Inflammatory macrophage treated with lipopolysaccharide for 4 hours (primary cell): ENCODE data around the gene TRERF1.

Experiments
- DNase-seq: peaks from one replicate; pipeline ENCODE4 v3.0.0-alpha.2; 2020

TRERF1 gene

DNA sequence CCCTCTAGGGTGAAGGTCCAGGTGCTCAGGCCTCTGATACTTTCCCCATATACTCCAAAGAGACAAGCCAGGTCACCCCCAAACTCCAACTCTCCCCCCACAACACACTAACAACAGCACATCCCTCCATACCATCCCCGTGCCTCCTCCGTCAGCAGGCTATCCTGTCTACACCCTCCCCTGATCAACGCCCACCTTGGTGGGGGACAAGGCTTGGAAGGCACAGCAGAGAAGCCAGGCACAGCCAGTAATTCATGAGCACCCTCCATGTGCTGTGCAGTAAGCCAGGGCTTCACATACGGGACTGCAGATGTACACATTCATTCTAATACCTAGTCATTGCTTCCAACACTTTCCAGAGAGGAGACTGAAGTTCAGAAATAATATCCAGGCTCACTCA is 57.6 kb downstream of the TRERF1 start:
- no peak for DNase-seq

DNA sequence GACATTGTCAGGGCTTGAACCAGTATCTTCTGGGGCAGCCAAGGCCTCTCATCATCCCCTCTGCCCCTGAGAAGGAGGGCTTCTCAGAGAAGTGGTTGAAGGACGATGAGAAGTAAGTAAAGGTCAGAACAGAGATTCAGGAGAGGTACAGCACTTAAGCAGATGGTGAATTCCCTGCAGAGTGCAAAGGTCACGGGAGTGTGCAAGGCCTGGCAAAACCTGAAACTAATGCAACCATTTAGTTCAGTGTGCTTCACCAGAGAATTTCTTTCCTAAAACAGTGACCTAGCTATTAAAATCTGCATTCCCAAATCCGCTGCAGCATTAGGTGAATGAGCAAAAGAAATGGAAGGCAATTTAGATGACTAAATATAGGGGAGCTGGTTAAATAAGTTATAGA is 58.4 kb downstream of the TRERF1 start:
- no peak for DNase-seq

DNA sequence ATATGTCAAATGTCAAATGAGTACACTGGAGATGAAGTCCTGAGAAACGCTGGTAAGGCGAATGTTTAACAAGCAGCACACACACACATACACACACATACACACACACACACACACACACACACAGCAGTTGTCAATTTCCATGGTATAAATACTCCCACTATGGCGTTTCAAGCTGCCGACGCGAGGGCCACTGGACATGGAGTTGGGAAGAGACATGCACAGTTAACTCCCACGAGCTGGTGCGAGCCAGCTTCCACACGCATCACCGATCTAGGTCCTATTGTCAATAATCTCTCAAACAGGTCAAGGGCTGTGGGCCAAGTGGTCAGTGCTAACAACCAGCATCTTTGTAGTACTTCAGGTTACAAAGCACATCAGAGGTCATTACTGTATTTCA is 58.9 kb downstream of the TRERF1 start:
- DNase-seq, result no peak

DNA sequence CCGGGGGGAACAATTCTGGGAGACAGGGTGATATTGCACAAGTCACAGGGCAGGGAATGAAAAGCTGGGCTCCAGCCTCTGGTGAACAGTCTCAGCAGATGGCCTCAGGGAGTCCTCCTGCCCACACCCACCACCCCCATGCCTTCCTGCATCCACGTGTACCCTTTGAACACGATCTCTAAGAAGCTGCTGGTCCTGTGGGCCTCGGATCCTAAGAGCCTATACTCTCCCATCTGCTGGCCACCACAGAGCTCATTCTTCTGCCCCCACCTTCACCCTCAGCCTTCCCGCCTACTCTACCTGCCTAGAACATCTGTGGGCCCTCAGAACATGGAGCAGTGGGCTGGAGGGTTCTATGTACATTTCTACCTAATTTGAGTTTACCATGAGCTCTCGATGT is 60.3 kb downstream of the TRERF1 start:
- no peak for DNase-seq

DNA sequence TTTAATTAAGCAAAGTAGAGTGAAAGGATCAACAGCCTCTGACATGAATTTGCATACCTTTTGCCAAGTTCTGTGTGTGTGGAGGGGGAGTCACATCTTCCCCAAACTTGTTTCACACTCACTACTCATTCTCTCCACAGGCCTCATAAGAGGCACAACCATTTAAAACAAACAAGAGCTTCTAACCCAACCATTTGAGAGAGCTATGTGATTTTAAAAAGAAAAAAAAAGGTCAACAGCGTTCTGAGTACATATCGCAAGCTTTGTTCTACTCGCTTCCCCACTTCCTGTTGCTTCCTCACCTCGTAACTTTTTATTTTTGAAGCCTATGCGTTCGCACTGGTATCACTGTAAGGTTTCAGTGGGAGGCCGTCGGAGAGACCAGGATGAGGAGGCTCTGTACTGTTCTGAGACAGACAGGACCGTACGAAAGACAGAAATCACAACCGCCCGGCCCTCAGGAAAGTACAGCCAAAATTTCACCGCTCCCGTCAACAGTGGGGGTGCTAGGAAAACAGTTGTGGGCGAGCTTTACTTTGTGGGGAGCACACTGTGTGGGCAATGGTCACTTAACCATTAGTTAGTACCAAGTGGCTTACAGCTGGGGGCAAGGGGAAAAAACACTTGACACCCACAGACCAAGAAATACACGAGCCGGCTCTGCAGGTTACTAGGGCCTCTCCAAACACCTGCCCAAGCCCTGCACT is 61.3 kb downstream of the TRERF1 start:
- no peak for DNase-seq

DNA sequence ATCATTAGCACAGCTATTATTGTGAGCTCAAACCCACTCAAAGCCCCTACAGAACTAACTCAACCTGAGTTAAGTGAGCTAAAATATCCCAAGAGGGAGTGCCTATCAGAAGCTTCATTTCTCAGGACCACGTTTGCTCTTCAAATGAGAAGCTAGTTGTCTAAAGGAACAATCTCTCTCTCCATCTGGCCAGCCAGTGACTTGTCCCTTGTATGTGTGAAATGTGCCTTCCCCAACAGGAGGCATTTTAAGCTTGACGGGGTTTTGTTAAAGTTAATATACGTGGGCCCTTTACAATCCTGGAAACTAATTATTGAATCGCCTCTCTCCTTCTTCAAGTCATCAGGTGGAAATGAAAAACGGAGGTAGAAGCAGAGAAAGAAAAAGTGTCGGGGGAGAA is 62.0 kb downstream of the TRERF1 start:
- DNase-seq, result no peak

DNA sequence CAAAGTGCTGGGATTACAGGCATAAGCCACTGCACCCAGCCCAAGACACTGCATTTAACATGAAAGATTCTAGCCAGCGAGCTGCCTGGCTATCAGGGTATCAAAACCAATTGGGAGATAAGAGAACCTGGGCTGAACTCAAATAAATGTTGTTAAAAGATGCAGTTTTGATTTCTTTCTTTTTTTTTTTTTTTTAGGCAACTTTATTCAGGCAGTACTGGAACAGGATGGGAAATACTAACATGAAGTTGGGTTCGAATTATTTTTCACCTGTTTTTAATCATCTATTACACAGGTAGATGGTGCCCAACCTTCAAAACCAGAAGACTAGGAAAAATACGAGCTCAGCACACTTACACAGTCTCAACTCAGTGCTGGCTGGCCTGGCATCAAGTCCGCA is 63.7 kb downstream of the TRERF1 start:
- no peak for DNase-seq

DNA sequence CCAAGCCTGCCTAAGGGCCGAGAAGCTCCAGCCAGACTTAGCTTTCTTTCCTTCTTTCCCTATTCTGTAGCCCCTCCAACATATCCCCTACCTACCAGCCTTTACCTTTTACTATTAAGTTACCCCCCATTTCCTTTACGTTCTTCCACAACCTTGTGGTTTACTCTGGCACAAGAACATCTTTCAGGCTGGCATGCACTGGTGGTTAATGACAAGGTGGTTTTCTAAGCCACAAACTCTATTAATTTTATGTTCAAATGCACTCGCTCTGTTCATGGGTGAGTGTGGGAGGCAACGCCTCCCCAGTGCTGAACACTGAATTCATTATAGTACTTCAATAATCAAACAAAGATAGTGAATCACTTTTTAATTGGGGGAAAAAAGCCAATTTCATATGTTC is 64.4 kb downstream of the TRERF1 start:
- no peak for DNase-seq

DNA sequence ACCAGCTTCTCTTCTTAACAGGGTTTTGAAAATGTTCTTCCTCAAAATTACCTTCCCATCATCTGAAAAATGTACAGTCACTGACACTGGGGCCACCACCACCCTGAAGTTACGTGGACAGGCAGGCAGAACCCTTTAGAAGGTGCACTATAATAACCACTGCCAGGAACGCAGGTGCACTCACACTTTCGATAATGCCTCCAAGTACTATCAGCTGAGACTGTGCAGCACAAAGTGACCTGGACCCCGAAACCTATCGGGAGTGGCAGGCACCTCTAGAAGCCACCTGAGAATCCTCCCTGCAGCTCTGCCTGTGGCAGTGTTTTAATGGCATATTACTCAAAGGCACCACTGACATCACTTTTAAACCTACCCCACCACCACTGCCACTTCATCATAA is 66.4 kb downstream of the TRERF1 start:
- no peak for DNase-seq

DNA sequence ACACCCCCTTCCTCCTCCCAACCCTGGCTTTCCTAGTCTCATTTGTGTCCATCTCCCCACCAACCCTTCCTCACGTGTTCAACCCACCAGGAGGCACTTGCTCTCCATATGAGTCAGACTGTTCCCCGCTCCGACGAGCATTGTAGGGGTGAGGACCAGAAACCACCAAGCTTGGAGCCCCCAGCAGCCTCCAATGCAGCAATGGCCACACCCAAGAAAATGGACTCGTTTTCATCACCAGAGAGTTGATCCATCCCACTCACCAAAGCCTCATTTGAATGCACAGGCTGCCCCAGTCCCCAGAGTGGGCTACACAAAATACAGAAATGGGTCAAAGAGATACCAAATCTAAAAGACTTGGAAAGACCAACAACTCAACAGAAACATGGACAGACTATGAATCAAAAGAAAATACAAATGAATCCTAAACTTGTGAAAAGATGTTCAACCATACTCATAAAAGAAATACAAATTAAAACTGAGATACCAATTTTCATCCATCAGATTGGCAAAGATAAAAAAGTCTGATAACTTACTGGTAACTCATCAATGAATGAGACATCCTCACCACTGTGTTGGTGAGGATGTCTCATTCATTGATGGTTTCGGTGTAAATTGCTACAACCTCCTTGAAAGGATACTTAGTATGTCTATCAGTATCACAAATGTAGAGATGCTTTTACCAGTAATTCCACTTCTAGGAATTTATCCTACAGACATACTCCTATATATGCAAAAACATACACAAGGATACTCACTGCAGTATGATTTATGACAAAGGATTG is 68.1 kb downstream of the TRERF1 start:
- no peak for DNase-seq

DNA sequence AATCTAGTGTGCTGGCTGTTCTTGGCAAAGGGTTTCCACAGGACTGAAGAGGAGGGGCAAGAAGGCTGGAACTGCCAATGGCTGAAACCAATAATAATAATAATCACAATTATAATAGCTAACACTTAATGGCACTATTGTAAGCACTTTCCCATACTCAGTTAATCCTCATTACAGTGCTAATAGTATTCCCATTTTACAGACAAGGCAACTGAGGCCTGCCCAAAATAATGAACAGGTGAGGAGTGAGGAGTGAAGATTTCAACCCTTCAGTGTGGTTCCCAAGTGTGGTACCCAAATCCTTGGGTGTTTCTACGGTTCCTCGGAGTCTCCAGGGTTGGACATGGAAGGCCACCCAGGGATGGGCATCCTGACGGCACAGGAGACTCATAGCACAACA is 69.9 kb downstream of the TRERF1 start:
- no peak for DNase-seq

DNA sequence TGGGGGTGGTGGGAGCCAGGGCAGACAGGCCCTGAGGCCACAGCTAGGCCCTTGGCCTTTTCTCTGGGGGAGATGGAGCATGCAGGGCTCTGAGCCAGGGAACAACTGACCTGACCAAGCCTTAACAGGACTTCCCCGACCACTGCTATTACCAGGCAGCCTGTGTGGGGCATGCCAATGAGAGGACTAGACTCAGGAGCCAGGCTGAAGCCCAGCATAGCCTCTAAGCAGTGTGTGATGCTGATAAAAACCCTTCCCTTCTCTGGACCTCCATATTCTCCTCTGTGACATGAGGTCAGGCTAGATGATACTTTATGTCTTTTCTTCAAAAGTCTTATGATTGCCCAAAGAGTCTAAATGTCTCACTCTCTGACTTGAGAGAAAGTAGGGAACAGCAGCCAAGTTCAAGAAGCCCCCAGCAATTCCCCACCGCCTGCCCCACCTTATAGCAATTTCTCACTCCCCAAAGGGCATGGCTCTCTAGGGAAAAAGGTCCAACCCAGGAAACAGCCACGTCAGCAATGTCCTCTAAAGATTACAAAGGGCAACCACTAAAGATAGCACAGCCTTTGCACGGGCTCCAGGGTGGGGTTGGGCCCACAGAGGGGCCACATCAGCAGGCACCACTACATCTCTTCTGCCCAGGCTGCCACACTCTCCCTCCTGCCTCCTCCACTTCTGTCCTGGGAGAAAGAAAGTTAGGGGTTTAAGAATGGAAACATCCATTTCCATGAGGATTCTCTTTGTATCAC is 71.3 kb downstream of the TRERF1 start:
- no peak for DNase-seq

DNA sequence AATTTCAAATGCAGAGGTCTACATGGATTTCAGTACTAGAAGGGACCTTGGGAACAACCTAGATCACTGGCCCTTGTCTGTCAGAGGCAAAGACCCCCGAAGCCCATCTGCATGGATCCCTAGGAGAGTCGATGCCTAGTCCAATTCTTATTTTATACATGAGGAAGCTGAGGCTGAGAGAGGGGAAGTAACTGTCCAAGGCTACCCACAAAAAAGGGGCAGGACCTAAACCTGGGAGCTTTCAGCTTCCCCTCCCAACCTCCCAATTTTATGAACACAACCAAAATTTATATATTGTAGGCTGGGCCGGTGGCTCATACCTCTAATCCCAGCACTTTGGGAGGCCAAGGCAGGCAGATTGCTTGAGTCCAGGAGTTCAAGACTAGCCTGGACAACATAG is 73.2 kb downstream of the TRERF1 start:
- DNase-seq, result peak; percentile 51

DNA sequence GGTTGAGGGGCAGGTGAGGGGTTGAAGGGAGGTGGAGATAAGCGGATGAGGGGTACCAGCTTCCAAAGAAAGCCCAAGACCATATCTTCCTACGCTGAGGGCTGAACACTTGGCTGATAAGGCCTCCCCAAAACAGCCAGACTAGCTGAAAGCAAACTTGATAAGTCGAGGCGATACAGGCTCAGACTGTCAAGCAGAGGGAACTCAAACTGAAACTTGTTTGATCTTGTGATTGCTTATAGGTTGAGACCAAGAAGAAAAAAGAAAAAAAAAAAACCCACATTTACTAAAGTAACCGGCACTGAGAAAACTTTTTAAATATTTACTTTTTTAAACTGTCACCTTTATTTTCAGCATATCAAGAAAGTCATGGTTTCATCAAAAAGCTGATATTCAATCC is 73.6 kb downstream of the TRERF1 start:
- DNase-seq, result peak; percentile 6

DNA sequence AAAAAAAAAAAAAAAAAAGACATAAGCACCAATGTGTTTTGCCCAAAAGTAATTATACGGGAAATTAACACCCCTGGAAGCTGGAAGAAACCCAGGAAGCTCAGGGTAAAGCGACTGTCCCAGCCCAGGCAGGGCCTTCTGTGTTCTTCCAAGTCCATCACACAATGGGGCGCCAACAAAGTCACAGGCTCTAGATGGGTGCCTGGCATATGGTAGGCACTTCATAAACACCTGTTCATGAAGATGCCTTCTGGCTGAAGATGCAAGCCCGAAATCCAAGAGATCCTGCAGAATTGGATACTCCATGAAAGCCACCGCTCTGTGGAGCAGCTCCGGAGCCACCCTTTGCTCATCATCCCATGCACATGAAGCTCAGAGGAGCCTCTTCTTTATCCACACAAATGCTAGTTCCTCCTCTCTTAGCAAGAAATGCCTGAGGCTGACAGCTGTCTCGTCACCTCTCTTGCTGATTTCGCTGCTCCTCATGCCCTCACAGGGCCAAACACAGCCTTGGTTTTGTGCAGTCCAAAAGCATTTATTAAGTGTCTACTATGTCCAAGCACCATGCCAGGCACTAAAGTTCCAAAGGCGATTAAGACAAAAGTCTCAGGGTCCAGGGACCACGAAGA is 76.6 kb downstream of the TRERF1 start:
- peak; percentile 9 for DNase-seq

DNA sequence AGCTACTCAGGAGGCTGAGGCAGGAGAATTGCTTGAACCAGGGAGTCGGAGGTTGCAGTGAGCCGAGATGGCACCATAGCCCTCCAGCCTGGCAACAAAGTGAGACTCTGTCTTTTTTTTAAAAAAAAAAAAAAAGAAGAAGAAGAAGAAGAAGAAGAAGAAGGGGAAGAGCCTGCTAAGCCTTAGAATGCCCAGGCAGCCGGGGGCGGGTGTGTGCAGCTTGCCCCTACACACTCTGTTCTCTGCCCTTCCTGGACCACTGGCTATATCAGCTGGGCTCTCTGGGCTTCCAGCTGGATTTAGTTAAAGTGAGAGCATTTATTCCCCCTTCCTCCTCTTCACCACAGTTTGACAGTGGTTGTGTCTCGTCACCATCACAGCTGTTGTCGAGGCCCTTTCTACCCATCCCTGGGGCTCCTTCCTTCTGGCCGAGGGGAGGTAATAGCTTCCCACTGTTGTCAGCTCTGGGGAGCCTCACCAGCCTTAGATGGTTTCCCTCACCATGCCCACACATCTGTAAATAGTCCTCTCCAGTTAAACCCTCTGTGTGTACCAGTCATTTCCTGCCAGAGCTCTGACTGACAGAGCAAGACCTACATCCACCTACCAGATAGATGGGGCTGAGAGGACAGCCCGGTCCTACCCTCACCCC is 77.6 kb downstream of the TRERF1 start:
- DNase-seq, result peak; percentile 29

DNA sequence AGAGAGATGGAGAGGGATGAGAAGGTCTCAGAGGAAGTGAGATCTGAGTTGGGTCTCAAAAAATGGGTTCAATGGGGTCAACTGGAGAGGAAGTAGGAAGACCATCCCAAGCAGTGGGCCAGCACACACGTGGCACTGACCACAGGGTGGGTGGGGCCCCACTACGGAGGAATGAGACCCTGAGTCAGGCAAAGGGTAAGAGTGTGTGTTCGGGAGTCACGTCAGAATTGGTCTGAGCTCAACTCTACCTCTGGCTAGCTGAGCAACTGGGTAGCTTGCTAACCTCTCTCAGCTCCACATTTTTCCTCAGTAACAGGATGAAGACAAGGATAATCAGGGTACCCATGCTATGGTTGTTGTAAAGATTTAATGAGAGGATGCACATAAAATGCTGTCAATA is 79.0 kb downstream of the TRERF1 start:
- peak; percentile 39 for DNase-seq

DNA sequence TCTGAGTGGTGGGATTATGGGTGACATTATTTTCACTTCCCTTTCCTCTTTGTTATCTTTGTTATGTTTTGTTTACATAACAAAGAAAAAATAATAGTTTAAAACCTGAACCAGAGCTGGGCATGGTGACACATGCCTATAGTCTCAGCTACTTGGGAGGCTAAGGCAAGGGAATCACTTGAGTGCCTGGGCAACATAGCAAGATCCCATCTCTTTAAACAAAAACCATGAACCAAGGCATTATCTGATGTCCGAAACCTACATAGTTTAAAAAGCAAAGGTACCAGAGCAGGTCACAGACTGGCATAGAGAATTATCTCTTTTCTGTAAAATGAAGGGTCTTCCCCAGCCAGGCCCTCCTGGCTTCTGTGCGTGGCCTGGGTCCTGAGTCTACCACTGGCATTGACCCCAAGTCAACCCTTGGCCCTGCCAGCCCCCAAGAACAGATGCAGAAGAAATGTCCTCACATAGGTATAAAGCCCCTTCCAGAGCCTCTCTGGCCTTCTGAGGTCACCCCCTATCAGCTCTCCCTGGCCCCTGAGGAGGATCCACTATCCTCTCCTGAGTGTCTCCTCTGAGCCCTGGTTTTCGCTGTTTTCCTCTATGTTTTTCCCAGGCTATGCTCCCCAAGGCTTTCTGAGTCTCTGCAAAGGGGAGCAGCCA is 81.3 kb downstream of the TRERF1 start:
- no peak for DNase-seq

DNA sequence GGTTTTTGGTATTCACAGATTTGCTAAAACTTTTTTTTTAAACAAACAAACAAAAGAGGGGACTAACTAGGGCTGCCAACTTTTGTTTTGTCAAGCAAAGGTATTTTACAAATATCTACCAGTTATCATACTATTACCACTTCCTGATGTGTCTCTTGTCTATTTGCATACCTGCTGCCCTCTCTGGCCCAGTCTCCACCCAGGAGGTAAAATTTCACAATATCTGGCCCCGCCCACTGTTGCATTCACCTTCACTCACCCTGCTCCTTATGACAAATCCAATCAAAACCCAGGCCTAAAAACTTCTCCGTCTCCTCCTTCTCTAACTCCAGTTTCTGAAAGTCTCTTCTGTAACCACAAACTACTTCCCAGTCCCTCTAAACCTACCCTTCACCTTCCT is 82.2 kb downstream of the TRERF1 start:
- DNase-seq, result no peak

DNA sequence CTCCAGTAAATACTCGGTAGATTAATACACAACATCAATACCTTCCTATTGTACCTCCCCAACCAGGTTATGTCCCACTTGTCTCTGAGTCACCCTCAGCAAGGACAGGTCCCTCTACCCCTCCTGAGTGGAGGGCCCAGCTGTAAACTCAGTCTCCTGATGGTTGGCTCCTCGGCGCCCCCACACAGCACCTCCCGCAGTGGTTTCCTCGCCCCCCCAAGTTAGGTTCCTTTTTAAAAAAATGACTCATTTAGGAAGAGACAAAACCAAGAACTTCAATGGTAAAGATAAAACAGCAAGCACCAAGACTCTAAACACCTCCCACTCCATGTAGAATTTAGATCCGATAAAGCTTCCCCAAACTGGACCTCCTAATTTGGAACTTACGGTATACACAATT is 83.5 kb downstream of the TRERF1 start:
- DNase-seq, result peak; percentile 42

DNA sequence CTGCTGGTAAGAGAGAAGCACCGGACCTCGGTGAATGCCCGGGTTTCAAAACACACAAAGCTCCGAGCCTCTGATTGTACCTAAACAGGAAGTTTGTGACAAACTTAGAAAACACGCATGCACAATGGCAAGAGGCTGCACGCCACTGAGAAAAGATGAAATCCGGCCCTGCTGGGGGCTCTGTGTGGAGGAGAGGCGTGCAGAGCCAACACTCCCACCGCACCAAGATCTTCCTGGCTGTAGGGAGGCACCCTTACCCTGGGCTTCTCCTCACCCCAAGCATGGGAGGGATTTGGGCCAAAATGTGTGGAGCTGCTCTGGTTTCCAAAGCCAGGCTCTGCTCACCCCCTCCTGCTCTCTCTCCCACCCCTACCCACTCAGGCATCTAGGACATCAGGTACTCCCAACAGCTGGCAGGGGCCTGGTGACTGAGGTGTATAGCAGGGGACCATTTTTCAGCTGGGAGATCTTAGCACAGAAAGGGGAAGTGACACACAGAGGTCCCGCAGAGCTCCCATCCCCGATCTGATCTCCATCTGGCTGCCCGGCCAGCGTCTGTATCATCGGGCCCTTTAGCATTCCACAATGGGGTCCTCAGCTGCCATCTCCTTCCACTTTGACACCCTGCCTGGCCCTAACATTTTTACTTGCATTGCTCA is 84.2 kb downstream of the TRERF1 start:
- DNase-seq, result peak; percentile 87

DNA sequence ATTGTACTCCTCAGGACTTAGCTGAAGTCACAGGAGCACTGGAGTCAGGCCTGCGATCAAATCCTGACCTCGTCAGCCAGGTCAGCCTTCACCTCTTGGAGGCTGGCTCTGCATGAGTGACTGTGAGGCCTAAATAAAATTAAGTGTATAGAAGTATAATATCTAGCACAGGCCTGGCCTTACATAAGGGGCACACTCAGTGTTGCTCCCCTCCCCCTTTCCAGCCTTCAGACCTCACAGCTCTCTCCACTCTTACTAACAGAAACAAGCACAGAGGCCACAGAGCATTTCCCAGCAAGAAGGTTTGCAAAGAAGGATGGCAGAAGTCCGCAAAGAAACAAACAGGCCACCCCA is 84.8 kb downstream of the TRERF1 start:
- DNase-seq, result no peak
